Measurements from ENCODE around the gene VPS26A.

GRCh38 chr10:69186524-69186923 lies 62.5 kb downstream of the VPS26A start:
- no peak for TF ChIP-seq CTCF (IDR thresholded peaks at IDR 0.05; ENCODE audit: low read length)
- TF ChIP-seq EZH2 (IDR thresholded peaks at IDR 0.05; ENCODE audit: borderline replicate concordance, low read length) = no peak

Data from OCI-LY1 (cell line).